HG03159 (cell line): ENCODE results near the gene GLYR1.

ENCODE experiments used
- ATAC-seq: cut with Tn5 transposase; IDR thresholded peaks from one replicate; pipeline ENCODE4 v1.9.1; 2021; ENCODE audit warnings: mild to moderate bottlenecking, moderate library complexity; ENCODE audit not compliant: unreplicated experiment

The GLYR1 gene

DNA sequence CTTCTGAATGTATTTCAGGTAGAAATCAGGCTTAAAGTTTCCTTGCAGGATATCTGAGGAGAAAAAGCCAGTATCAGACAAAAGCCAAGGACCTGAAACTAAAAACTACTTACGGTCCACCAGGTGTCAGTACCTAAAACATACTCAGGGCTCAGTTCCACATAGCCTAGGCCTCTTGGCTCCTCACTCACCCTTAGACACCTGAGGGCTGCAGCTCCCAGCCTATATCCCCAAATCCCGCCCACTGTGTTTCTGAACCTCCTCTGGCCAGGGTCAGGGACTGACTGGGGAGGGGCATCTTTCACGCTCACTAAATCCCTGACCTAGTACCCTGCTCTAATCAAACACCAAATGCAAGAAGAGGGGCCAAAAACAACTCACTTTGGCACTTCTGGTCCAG lies 35.8 kb downstream of the GLYR1 start:
- no peak for ATAC-seq

DNA sequence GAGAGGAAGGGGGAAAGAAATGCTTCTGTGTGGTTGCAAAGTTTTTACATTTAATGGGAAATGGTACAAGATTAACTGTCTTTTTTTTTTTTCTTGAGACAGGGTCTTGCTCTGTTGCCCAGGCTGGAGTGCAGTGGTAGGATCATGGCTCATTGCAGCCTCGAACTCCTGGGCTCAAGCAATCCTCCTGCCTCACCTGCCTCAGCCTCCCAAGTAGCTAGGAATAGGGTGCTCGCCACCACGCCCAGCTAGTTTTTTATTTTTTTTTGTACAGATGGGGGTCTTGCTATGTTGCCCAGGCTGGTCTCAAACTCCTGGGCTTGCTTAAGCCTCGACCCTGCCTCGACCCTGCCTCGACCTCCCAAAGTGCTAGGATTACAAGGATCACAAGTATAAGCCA lies 40.8 kb downstream of the GLYR1 start:
- no peak for ATAC-seq

DNA sequence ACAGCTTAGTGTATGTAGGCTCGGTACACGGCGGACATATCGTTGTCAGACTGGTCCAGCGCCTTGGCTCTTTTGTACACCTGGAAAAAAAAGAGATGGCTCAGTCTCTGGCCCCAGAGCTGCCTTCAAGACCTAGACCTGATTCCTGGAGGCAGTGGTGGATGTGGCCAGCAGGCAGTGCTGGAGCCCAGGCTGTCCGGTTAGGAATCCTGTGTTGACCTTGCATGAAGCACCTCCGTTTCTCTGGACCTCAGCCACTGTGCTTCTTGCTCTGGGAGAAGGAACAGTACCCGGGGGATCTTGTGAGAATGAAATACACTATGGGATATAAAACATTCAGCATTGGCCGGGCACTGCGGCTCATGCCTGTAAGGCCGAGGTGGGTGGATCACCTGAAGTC lies 41.9 kb downstream of the GLYR1 start:
- no peak for ATAC-seq

DNA sequence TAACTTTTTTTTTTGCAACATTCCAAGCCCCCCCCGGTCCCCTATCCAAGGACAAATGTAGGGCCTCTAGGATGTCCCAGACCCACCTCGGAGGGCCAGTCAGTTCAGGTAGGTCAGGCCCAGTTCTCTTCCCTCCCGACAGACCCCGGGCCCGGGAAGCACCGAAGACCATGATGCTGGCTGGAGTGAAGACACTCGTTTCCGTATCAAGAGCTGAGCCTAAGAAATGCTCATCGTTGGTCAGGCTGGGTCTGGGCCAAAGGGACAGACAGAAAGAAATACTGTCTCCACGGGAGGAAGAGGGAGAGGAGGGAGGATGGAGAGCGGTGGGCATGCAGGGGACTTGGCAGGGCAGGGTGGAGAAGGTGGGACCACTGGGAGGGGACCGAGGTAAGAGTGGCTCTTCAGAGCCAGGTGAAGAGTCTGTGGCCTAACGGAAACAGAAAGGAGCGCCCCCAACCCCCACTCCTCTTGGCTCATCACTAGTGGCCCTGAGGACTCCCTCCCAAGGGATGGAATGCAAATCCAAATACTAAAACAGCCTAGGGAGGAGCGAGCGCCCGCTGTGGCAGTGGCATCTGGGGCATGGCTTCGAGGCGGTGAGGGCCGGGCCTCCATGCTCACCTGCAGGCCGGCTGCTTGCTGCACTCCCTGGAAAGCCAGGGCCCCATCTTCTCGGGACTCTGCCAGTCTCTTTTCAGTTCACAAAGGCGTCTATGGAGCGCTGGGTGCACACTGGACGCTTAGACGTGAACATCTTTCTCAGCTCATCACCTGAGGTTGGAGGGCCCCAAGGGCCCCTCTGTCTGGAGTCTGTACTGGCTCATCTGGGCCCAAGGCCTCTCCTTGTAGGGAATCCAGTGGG lies 43.0 kb downstream of the GLYR1 start:
- no peak for ATAC-seq

DNA sequence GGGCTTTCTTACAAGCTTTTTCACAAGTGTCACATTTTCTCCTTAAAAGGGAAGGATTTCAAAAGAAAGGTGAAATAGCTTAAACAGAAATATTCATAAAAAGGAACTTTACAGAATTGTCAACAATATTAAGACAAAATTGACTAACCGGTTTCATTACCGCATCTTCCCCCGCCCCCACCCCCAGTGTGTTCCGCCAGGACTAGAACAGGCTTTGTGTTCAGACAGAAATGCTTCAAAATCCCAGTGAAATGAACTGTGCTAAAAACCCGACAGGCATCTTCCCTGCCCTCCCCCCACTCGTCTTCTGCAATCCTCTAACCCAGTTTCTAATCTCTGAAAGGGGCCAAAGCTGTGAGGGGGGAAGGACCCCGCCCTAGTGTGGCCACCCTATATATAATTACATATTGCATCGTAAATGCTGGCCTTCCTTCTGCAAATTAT lies 43.7 kb downstream of the GLYR1 start:
- ATAC-seq = no peak

DNA sequence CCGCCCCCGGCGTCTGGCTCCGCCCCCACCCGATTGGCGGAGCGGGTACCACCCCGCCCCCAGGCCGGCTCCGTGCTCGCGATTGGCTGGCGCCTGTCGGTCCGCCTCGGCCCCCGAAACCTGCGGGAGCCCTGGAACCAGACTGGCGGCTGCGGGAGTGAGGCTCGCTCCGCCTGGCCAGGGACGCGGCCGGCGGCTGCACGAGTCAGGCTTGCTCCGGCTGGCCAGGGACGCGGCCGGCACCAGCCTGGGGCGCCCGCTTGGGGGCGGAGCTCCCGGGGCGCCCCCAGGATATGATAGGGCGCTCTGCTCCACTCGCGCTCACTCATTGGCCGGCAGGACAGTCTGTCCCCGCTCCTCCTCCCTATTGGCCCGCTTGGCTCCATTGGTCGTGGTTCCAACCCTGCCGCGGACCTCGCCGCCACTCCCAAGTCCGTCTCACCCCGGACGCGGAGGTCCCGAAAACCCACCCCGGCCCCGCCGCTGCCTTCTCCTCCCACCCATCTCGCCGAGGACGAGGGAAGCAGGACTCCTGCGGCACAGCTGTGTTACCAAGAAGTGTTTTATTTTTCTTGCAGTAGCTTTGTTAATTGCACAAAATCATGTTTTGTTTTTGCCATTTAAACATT lies 44.3 kb downstream of the GLYR1 start:
- ATAC-seq = peak; percentile 93

DNA sequence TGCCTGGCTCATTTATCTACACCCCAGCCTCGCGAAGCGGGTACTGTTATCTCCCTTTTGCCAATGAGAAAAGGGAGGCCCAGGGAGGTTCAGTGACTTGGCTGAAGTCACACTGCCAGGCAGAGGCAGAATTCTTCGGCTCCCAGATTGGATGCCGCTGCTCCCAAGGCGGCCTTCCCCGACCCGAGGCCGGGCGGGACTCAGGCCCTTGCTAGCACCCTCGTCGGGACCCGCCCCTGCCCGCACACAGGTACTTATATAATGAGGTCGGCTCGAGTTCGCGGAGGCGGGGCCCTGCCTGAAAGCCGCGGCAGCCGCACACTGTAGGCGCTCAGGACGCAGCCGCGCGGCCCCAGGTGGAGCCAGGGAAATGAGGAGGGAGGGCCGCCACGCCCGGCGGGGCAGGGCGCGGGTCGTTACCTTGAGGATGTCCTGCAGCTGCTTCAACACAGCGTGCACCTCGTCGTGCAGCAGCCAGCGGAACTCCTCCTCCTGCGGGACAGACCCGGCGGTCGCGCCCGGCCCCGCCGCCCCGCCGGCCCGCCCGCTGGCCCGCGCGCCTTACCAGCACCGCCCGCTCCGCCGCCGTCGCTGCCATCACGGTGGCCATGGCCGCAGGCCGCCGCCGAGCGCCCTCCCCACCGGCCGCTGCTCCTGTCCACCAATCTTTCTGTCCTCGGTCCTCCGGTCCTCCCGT lies 45.0 kb downstream of the GLYR1 start, which contains the start of gene ROGDI:
Gene ROGDI, minus strand, starts transcription at position 672 of the 697 bp plus-strand sequence. Its CDS starts 62 bp downstream, at position 610.
- peak; percentile 61 for ATAC-seq

DNA sequence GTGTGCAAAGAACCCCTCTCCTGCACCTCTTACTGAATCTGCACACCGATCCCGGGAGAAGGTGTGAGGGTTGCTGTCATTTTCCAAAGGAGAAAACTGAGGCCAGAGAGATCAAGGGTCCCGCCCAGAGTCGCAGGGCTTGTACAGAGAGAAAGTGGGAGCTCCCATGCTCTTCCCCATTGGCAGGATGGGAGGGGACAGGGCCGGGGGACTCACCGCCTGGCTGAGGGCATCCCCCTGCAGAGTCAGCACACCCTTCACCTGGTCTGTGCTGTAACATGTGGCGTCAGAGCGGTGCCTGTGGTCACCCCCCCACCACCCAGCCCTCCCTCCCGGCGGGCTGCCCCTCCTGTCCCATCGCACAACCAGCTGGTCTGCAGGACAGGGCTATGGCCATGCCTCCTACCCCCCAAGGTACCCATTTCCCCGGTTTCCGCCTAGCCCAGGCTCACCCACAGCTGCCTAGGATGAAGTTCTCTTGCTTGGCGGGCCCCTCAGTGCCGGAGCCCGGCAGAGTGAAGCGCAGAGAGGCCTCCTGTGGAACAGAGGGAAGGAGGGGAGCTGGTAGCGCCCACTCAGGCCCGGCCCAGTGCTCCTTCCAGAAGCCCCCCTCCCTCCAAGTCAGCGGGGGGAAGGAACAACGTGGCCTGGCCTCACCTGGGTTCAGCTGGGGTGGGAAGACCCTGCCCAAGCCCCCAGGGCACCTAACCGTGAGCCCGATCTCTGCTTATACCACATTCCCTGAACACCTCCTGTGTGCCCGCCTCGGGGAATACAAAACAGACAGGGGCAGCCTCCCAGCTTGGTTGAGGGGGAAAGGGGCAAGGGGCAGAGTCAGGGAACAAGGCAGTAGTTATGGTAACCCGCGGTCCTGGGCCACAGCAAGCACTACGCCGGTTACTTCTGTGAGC lies 45.8 kb downstream of the GLYR1 start:
- no peak for ATAC-seq

DNA sequence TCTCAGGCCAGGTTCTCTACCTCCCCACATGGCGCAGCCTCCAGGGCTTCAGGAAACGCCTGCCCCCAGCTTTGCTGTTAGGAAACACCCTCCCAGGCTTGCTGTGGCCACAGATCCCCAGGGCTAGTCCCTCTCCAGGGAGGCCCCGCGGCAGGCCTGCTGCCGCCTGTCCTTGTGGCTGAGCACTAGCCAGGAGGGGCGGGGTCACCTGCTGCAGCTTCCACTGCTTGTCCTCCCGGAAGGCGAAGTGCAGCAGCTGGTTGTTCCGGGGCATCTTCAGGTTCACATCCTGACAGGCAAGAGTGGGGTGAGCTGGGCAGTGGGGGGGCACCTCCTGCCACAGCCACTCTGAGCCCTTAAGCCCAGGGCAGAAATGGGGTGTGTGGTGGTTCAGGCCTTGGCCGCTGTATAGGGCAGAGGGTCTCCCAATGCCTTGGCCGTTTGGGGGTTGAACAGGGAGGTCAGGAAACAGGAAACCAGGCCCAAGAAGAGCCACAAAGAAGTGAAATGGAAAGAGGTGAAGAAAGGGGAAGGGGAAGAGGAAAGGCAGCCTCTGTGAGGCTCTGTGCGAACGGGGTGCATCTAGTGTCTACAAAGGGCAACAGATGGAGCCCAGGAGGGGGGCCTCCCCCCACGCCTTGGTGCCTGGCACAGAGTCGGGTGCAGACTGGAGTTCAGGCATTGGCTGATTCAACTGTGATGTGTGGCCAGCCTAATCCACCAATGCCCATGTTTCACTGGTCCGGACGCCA lies 46.6 kb downstream of the GLYR1 start:
- ATAC-seq = no peak

DNA sequence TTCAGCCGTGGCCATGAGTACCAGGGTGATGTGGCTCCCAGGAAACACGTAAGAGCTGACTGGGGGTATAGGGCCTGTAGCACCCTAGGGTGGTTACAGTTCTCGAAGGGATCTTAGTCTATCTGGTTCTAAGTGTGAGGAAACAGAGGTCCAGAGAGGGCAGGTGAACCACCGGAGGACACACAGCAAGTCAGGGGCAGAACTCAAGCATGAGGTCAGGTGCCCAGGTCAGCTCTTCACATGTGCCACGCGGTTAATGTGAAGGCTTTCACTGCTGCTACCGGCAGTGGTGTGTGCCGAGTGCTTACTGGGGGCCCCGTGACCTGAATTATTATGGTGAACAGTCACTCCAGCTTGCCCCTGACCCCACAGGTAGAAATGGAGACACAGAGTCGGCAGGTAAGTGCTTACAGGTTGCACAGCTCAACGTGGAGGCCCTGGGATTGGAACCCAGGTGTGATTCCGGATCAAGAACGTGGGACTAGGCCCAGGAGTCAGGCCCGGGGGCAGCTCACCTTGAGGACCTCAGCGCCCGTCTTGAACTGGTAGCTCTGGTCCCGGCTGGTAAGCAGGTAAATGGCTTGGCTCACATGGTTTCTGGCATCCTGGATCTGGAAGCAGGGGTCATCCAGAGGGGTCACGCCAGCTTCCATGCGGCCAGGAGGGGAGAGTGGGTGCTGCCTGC lies 47.8 kb downstream of the GLYR1 start:
- ATAC-seq = no peak

DNA sequence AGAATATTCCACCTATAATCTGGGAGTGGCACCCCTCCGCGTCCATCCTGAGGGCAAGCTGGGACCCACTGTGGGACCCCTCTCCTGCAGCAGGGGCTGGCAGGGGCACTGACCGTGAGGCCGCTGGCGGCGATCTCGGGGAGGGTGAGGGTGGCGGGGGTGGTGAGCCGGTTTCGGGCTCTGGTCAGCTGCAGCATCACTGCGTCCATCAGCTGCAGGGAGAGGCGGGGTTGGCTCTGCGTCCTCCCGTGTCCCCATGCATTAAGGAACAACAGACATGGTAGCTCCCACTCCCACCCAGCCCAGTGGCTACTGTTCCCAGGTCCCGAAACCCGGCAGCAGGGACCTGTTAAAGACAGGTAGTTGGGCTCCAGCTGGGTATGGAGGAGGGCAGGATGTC lies 48.6 kb downstream of the GLYR1 start:
- ATAC-seq = no peak

DNA sequence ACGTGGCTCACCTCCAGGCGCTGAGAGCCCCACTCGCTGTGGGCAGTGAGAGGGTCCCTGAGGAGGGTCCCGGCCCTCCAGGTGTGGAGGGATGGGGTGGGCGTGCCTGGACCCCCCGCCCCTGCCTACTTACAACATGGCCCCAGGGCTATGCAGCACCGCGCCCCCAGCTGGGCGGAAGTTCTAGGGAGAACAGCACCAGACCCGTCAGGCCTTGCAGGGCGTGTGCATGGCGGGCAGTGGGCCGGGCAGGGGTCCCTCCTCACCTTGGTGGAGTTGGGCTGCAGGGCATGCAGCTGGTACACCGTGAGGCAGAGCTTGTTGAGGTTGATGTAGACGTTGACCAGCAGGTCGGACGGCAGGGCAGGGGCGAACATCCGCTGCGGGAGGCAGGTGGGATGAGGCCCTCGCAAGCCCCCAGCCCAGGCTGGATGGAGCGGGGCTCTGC lies 49.3 kb downstream of the GLYR1 start:
- ATAC-seq = no peak

DNA sequence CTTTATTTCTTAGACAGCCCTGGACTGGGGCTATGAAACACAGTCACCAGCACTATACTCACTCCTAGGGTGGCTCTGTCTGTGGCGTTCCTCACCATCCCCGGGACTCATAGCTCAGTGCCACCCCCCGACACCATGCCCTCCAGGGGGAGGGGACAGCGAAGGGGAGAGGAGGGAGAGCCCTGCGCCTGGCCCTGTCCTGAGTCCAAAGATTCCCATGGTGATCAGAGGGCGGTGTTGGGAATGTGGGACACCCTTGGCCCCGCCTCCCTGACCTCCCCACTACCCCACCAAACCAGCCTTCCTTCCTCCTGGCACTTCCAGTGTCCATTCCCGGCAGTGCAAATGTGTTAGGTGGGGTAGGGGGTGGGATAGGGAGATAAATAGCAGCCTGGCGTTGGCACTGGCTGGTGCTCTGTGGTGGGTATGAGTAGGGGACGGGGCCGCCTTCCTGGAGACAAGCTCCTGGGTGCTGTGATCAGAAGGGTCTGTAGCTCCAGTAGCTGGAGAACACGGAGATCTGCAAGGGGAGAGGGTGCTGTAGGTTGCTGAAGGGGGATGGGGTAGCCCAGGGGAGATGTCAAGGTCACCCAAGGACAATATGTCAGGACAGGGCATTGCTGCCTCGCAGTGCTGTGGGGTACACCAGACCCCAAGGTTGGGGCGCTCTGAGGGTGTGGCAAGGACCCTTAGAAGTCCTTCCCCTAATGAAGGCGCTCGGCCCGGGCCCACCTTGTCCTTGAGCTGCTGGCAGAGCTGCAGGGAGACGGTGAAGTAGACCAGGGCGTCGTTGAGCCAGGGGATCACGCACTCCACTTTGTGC lies 49.9 kb downstream of the GLYR1 start:
- ATAC-seq = no peak

DNA sequence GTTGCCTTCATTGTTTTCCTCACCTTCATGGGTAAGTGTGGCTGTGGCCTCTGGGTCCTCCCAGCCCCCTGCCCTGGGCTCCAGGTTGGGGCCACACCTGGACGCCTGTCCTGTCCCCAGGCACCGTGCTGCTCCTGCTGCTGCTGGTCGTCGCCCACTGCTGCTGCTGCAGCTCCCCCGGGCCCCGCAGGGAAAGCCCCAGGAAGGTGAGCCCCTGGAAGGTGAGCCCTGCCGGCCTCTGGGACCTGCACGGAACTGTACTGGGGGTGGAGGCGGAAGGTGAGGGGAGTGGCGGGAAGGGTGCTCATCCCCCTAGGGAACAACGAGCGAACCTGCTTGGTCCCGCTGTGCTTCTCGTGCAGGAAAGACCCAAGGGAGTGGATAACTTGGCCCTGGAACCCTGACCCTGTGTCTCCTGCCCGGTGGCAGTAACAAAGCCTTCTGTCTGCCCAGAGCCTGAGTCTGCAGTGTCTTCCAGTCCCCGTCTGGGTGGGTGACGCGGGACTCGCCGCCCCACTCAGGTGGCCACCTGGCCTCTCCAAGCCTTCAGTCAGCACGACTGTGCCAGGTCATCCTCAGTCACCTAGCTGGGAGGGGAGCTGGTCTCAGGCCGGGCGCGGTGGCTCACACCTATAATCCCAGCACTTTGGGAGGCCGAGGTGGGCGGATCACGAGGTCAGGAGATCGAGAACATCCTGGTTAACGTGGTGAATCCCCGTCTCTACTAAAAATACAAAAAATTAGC lies 51.1 kb downstream of the GLYR1 start:
- ATAC-seq = no peak

DNA sequence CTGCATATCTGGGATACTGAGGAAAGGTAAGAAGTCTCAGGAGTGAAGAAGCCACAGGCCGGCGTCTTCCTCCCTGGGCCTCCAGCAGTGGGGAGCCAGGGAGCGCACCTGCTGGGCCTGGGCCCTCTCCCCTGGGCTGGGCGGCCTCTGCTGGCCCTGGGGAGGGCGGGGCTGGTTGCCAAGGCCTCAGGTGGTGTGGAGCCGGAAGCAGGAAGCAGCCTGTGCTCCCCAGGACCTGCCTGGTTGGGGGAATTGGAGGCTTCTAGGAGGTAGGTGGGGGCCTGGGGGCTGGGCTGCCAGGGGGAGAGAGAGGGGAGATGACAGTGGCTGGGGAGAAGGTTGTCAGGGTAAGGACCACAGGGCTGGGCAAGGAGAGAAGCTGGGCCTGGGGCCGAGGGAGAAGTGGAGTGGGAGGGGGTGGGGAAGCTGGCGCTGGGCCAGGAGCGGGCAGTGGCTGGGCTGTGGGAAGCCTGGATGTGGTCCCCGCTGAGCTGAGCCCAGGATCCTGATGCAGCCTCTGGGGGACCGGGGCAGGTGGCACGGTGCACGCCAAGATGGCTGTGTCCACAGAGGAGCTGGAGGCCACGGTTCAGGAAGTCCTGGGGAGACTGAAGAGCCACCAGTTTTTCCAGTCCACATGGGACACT lies 51.8 kb downstream of the GLYR1 start, which contains the start of gene SMIM22:
Gene SMIM22, plus strand, starts transcription at position 189 of the 647 bp plus-strand sequence. Its CDS starts 366 bp downstream, at position 555.
- no peak for ATAC-seq

DNA sequence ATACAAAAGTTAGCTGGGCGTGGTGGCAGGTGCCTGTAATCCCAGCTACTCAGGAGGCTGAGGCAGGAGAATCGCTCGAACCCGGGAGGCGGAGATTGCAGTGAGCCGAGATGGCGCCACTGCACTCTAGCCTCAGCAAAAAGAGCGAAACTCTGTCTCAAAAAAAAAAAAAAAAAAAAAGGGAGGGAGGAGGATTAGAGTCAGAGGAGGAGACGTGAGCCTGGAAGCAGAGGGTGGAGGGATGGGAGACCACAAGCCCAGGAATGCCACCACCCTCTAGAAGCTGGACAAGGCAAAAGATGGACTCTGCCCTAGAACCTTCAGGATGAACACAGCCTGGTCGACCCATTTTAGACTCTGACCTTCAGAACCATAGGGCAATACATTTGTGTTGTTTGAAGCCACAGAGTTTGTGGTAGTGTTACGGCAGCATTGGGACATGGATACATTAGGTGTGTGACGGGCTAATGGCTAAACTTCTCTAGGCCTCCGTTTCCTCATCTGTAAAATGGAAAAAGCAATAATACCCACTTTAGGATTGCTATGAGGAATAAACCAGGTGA lies 54.1 kb downstream of the GLYR1 start:
- no peak for ATAC-seq

DNA sequence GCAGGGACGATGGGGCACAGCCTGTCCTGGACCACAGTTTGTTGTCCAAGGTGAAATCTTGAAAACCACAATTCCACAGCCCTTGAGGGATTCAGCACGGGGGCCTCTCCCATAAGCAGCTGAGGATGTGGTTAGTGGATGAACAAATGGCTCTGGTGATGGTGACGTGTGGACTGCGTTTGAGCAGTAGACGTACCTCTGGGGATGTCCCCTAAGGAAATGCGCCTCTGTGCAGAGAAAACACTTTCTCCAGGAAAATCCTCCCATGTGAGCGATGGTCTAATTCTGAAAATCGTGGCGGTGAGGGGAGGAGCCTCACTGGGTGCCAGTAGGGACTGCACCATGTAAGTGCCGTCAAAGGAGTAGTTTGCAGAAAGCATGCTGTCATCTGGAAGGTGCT lies 56.2 kb downstream of the GLYR1 start:
- no peak for ATAC-seq
